Peyer's patch (tissue), 4 donors: Measurements from ENCODE around the gene BDNF.

ENCODE experiments used
- POLR2A ChIP-seq, 2 donors: fragments of 450-650 bp; IDR thresholded peaks; one replicate each; pipeline ENCODE4 v1.5.1; 2017; ENCODE audit warnings: antibody characterized with exemption in 2 of 2, mild to moderate bottlenecking in 2 of 2, moderate library complexity in 2 of 2
- TF ChIP-seq, protein P1 (sequence below), 6 experiments: fragments of 450-650 bp in 4 of 6; fragments of 200-600 bp in 2 of 6; sonication (generic) in 1 of 6; IDR thresholded peaks; one replicate each; pipeline ENCODE4 v1.5.1; 2017 to 2019; ENCODE audit warnings: antibody characterized with exemption in 6 of 6, mild to moderate bottlenecking in 3 of 6, moderate library complexity in 1 of 6

DNA sequence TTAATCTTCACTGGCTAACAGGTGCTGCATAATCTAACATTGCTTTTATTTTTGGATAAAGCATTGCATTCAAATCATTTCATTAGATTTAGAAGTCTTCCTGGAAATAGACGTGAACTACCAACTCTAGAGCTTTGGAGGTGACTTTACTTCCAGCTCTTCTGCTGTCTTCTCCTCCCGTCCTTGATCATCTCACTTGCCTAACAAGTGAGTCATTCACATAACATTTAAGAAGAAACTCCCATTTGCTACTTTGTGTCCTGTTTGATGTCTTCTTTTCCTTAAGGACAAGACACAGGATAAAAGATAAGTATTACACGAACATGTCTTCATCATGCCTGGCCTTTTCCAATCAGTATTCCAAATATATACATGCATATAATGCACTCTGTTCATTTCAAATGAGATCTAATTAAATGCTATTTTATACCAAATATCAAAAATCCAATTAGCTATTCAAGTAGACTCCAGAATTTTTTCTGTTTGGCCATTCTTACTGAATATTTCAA, 88.3 kb downstream of the BDNF start:
- TF ChIP-seq, protein P1, sequence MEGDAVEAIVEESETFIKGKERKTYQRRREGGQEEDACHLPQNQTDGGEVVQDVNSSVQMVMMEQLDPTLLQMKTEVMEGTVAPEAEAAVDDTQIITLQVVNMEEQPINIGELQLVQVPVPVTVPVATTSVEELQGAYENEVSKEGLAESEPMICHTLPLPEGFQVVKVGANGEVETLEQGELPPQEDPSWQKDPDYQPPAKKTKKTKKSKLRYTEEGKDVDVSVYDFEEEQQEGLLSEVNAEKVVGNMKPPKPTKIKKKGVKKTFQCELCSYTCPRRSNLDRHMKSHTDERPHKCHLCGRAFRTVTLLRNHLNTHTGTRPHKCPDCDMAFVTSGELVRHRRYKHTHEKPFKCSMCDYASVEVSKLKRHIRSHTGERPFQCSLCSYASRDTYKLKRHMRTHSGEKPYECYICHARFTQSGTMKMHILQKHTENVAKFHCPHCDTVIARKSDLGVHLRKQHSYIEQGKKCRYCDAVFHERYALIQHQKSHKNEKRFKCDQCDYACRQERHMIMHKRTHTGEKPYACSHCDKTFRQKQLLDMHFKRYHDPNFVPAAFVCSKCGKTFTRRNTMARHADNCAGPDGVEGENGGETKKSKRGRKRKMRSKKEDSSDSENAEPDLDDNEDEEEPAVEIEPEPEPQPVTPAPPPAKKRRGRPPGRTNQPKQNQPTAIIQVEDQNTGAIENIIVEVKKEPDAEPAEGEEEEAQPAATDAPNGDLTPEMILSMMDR (IDR thresholded peaks at IDR 0.05), result no peak
- TF ChIP-seq POLR2A (IDR thresholded peaks at IDR 0.05), result no peak
